Smooth muscle cell (in vitro differentiated cells): ENCODE measurements around the gene PTH2. TPM values are rescaled to one million over a fixed set of nuclear protein-coding genes. Genes with fewer than 3 reads are reported as not detected.

Experiments
- DNase-seq: peaks from one replicate; lab custom pipeline; 2025; ENCODE audit not compliant: unreplicated experiment; lab: John Stamatoyannopoulos, UW
- H2AFZ ChIP-seq: fragments of 200-600 bp; sonication (generic); 2 replicates; pipeline ENCODE4 v1.6.0; 2016; ENCODE audit warnings: antibody characterized with exemption, low read depth, mild to moderate bottlenecking
- H3F3A ChIP-seq: fragments of 200-600 bp; sonication (generic); 2 replicates; pipeline ENCODE4 v1.6.0; 2017; ENCODE audit warnings: antibody characterized with exemption, low read depth
- H3K27ac ChIP-seq: fragments of 200-600 bp; sonication (generic); 2 replicates; pipeline ENCODE4 v1.5.1; 2016; ENCODE audit warnings: low read depth, mild to moderate bottlenecking
- H3K27me3 ChIP-seq: fragments of 200-600 bp; sonication (generic); 2 replicates; pipeline ENCODE4 v1.6.1; 2016; ENCODE audit warnings: low read depth, mild to moderate bottlenecking
- H3K36me3 ChIP-seq: fragments of 200-600 bp; sonication (generic); 2 replicates; pipeline ENCODE4 v1.5.1; 2016; ENCODE audit warnings: low read depth
- H3K4me1 ChIP-seq: fragments of 200-600 bp; sonication (generic); 2 replicates; pipeline ENCODE4 v1.5.1; 2016; ENCODE audit warnings: low read depth
- H3K4me2 ChIP-seq: fragments of 200-600 bp; sonication (generic); 2 replicates; pipeline ENCODE4 v1.6.0; 2016; ENCODE audit warnings: mild to moderate bottlenecking
- H3K4me3 ChIP-seq: fragments of 200-600 bp; sonication (generic); 2 replicates; pipeline ENCODE4 v1.5.1; 2016; ENCODE audit warnings: mild to moderate bottlenecking
- H3K79me2 ChIP-seq: fragments of 200-600 bp; sonication (generic); 2 replicates; pipeline ENCODE4 v1.6.0; 2016; ENCODE audit warnings: low read depth, mild to moderate bottlenecking
- H3K9ac ChIP-seq: fragments of 200-600 bp; sonication (generic); 2 replicates; pipeline ENCODE4 v1.6.0; 2016; ENCODE audit warnings: low read depth
- H3K9me3 ChIP-seq: fragments of 200-600 bp; sonication (generic); replicated peaks from 2 replicates; pipeline ENCODE4 v1.5.1; 2016; ENCODE audit warnings: low read depth
- H4K20me1 ChIP-seq: fragments of 200-600 bp; sonication (generic); 2 replicates; pipeline ENCODE4 v1.6.0; 2016; ENCODE audit warnings: low read depth
- CTCF ChIP-seq: fragments of 200-600 bp; sonication (generic); IDR thresholded peaks from 2 replicates; pipeline ENCODE4 v1.5.1; 2017; ENCODE audit warnings: borderline replicate concordance, mild to moderate bottlenecking, antibody characterized with exemption; ENCODE audit not compliant: insufficient read depth, poor library complexity, severe bottlenecking
- WGBS: methylation state at CpG from one replicate; pipeline ENCODE4 v1.1.7; 2016; ENCODE audit warnings: low lambda C conversion rate; 5-methylcytosine and 5-hydroxymethylcytosine counted together
- polyA plus RNA-seq: library from polyadenylated mRNA; unstranded; fragments of >200 nt; fragmentation: Nextera tagmentation; extraction: Ambion mirVana; gene quantifications from 2 replicates; pipeline ENCODE4 v1.2.1, GENCODE V29; 2016
- total RNA-seq: library from RNA; depleted of rRNA; stranded (reverse); fragments of >200 nt; gene quantifications from 2 replicates; pipeline ENCODE4 v1.2.3, GENCODE V29; 2014

PTH2 gene
- total and polyA plus RNA-seq, 2 experiments from 2014 or later = not detected

DNA sequence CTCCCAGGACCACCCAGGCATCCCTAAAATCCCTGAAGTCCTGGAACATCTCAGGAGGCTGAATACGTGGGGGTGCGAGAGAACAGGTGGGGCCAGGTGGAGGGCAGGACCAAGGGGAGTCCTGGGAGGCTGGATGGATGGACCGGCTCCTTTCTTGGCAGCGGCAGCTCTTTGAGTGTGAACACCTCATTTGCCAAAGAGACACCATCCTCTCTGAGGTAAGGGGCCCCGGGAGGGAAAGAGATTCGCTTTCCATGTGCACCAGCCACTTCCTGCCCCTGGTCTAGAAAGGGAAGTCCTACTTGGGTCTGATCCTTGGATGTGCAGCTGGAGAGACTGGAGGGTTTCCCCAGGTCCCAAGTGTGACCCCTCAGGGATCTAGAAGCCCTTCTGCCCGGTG lies 16.2 kb downstream of the PTH2 start:
- no peak overlapping the region for H3K4me2 ChIP-seq
- H3K27ac ChIP-seq = no peak overlapping the region
- no peak overlapping the region for H3K9ac ChIP-seq
- no peaks in the 10 kb centered on the region for H4K20me1 ChIP-seq
- TF ChIP-seq CTCF = no peak
- no peaks in the 10 kb centered on the region for H3K27me3 ChIP-seq
- no peaks in the 10 kb centered on the region for H3K36me3 ChIP-seq
- no peaks in the 10 kb centered on the region for H3F3A ChIP-seq
- H3K9me3 ChIP-seq = no peaks in the 10 kb centered on the region
- no peak for DNase-seq
- no peak overlapping the region for H2AFZ ChIP-seq
- H3K4me1 ChIP-seq = peaks cover 17% of the 10 kb centered on the region
- H3K79me2 ChIP-seq = no peaks in the 10 kb centered on the region
- 93% methylated on average over 7 of the region's 7 CpGs for WGBS
- no peak overlapping the region for H3K4me3 ChIP-seq

- H3K9ac ChIP-seq = no peak overlapping the region
- DNase-seq = no peak
- no peak overlapping the region for H2AFZ ChIP-seq
- no peaks in the 10 kb centered on the region for H3F3A ChIP-seq
- H3K4me1 ChIP-seq = peaks cover 17% of the 10 kb centered on the region
- H3K79me2 ChIP-seq = no peaks in the 10 kb centered on the region
- H3K27ac ChIP-seq = no peak overlapping the region
- no peaks in the 10 kb centered on the region for H3K9me3 ChIP-seq
- no peaks in the 10 kb centered on the region for H3K36me3 ChIP-seq
- no peak for TF ChIP-seq CTCF
- H4K20me1 ChIP-seq = no peaks in the 10 kb centered on the region
- H3K27me3 ChIP-seq = no peaks in the 10 kb centered on the region
- H3K4me2 ChIP-seq = no peak overlapping the region
- WGBS = 36% methylated on average over 7 of the region's 7 CpGs
- H3K4me3 ChIP-seq = no peak overlapping the region
Measured at GRCh38 chr19:49403404-49404187, 19.6 kb downstream of the PTH2 start.

DNA sequence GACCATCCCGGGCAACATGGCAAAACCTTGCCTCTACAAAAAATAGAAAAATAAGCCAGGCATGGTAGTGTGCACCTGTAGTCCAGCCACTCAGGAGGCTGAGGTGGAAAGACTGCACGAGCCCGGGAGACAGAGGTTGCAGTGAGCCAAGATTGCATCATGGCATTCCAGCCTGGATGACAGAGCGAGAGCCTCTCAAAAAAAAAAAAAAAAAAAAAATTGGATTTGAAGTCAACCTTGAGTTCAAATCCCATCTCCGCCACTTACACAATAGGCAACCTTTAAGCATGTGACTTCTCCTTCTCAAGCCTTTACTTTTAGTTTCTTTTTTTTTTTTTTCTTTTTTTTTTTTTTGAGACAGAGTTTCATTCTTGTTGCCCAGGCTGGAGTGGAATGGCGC lies 23.2 kb downstream of the PTH2 start:
- no peaks in the 10 kb centered on the region for H3K79me2 ChIP-seq
- no peaks in the 10 kb centered on the region for H4K20me1 ChIP-seq
- no peaks in the 10 kb centered on the region for H3K9me3 ChIP-seq
- TF ChIP-seq CTCF = no peak
- H3K9ac ChIP-seq = no peak overlapping the region
- no peaks in the 10 kb centered on the region for H3F3A ChIP-seq
- no peak overlapping the region for H3K27ac ChIP-seq
- DNase-seq = no peak
- WGBS = 80% methylated on average over 6 of the region's 6 CpGs
- H3K4me2 ChIP-seq = no peak overlapping the region
- peaks cover 17% of the 10 kb centered on the region for H3K4me1 ChIP-seq
- H3K4me3 ChIP-seq = no peak overlapping the region
- H3K36me3 ChIP-seq = no peaks in the 10 kb centered on the region
- H3K27me3 ChIP-seq = no peaks in the 10 kb centered on the region
- no peak overlapping the region for H2AFZ ChIP-seq

DNA sequence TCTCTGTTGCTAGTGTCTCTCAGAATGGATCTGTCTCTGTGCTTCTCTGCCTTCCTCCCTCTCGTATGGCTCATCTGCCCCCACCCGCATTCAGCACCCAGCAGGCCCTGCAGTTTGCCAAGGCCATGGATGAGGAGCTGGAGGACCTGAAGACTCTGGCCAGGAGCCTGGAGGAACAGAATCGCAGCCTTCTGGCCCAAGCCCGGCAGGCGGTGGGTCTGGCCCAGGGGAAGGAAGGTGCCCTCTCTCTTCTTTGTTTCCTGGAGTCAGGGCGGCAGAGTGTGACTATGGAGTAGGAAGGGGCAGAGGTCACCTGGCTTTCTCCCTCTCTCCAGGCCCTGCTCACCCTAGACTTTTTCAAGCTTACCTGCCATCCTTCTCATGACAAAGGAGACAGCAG lies 24.3 kb downstream of the PTH2 start:
- Histone ChIP-seq H3K4me3 (no peak overlapping the region), H2AFZ (no peak overlapping the region), H3K4me2 (no peak overlapping the region), H4K20me1 (no peaks in the 10 kb centered on the region), H3K36me3 (no peaks in the 10 kb centered on the region), H3K27ac (no peak overlapping the region), H3K9ac (no peak overlapping the region), H3F3A (no peaks in the 10 kb centered on the region), H3K9me3 (no peaks in the 10 kb centered on the region), H3K4me1 (peaks cover 9% of the 10 kb centered on the region), H3K79me2 (no peaks in the 10 kb centered on the region), H3K27me3 (peaks cover 5% of the 10 kb centered on the region)
- no peak for DNase-seq
- TF ChIP-seq CTCF = no peak
- WGBS = 92% methylated on average over 6 of the region's 6 CpGs
